IMR-90 (cell line): ENCODE measurements around the gene ELL2. TPM values are rescaled to one million over a fixed set of nuclear protein-coding genes. Genes with fewer than 3 reads are reported as not detected.

Experiments
- ATAC-seq: fragments of 200-7000 bp; cut with Tn5 transposase; 2 replicates; pipeline ENCODE4 v1.9.1; 2020; ENCODE audit warnings: low read depth, mild to moderate bottlenecking, moderate library complexity
- BruUV-seq: library from RNA; stranded (reverse); fragments of 400-500 nt; replicated peaks from 2 replicates; lab custom pipeline; 2021; lab: Mats Ljungman, UMichigan
- CTCF ChIA-PET: fragments of 300-600 bp; formaldehyde crosslinking; extraction: SDS; loops from one replicate; lab custom pipeline; 2021; ENCODE audit warnings: antibody characterized with exemption; lab: Yijun Ruan, JAX
- POLR2A ChIA-PET: fragments of 300-600 bp; sonication (Branson Sonifier 250); formaldehyde crosslinking; loops from one replicate; lab custom pipeline; 2022; ENCODE audit warnings: antibody characterized with exemption; ENCODE audit not compliant: unreplicated experiment; lab: Charles Lee
- DNase-seq: peaks from one replicate; pipeline ENCODE4 v3.0.0; 2013
- H2AFZ ChIP-seq: replicated peaks from 2 replicates; pipeline ENCODE3; 2013; ENCODE audit warnings: low read length, mild to moderate bottlenecking; ENCODE audit not compliant: poor library complexity
- H2AK5ac ChIP-seq: 2 replicates; pipeline ENCODE4 v1.6.1; 2013; ENCODE audit warnings: low read depth, low read length, inconsistent platforms
- H2AK9ac ChIP-seq: replicated peaks from 2 replicates; pipeline ENCODE3; 2013; ENCODE audit warnings: mild to moderate bottlenecking, low read depth, low read length, moderate library complexity; ENCODE audit not compliant: poor library complexity
- H2BK120ac ChIP-seq: 2 replicates; pipeline ENCODE4 v1.6.1; 2013; ENCODE audit warnings: low read depth, low read length, inconsistent platforms
- H2BK15ac ChIP-seq: 3 replicates; pipeline ENCODE4 v1.6.1; 2013; ENCODE audit warnings: low read depth, low read length, inconsistent platforms
- H2BK20ac ChIP-seq: 2 replicates; pipeline ENCODE4 v1.6.1; 2013; ENCODE audit warnings: low read depth, mild to moderate bottlenecking, inconsistent platforms, low read length, moderate library complexity
- H2BK5ac ChIP-seq: 2 replicates; pipeline ENCODE4 v1.6.1; 2013; ENCODE audit warnings: mild to moderate bottlenecking, low read depth, low read length, inconsistent platforms; ENCODE audit not compliant: poor library complexity, severe bottlenecking
- H3K14ac ChIP-seq: replicated peaks from 2 replicates; pipeline ENCODE4 v1.6.1; 2013; ENCODE audit warnings: low read depth, low read length, inconsistent platforms
- H3K18ac ChIP-seq: 2 replicates; pipeline ENCODE4 v1.6.1; 2013; ENCODE audit warnings: low read depth, low read length, control low read depth
- H3K23ac ChIP-seq: 2 replicates; pipeline ENCODE4 v1.6.1; 2013; ENCODE audit warnings: low read depth, low read length, inconsistent platforms
- H3K27ac ChIP-seq: 2 replicates; pipeline ENCODE4 v1.5.1; 2013; ENCODE audit warnings: mild to moderate bottlenecking, control low read depth, low read length; ENCODE audit not compliant: insufficient read depth
- H3K27me3 ChIP-seq: 2 replicates; pipeline ENCODE4 v1.6.1; 2013; ENCODE audit warnings: low read length; ENCODE audit not compliant: control insufficient read depth, insufficient read depth
- H3K36me3 ChIP-seq: 2 replicates; pipeline ENCODE4 v1.6.1; 2013; ENCODE audit warnings: low read length, mixed read lengths; ENCODE audit not compliant: control insufficient read depth, insufficient read depth
- H3K4ac ChIP-seq: 2 replicates; pipeline ENCODE4 v1.6.1; 2013; ENCODE audit warnings: low read depth, low read length, inconsistent platforms
- H3K4me1 ChIP-seq: 2 replicates; pipeline ENCODE4 v1.6.1; 2013; ENCODE audit warnings: low read length, mixed read lengths; ENCODE audit not compliant: control insufficient read depth, insufficient read depth
- H3K4me2 ChIP-seq: 2 replicates; pipeline ENCODE4 v1.6.1; 2013; ENCODE audit warnings: low read depth, mild to moderate bottlenecking, control low read depth, low read length, moderate library complexity
- H3K4me3 ChIP-seq: 2 replicates; pipeline ENCODE4 v1.5.1; 2013; ENCODE audit warnings: low read depth, mild to moderate bottlenecking, control low read depth, low read length, moderate library complexity; ENCODE audit not compliant: insufficient read depth
- H3K56ac ChIP-seq: 2 replicates; pipeline ENCODE4 v1.6.1; 2013; ENCODE audit warnings: low read length, inconsistent platforms; ENCODE audit not compliant: insufficient read depth; ENCODE audit errors: extremely low read depth
- H3K79me1 ChIP-seq, 2 experiments: 2 replicates each; pipeline ENCODE4 v1.6.1; 2013; ENCODE audit warnings: low read length in 2 of 2, inconsistent platforms in 1 of 2, low read depth in 1 of 2
- H3K9ac ChIP-seq: 2 replicates; pipeline ENCODE4 v1.6.1; 2013; ENCODE audit warnings: low read depth, low read length, control low read depth
- H3K9me1 ChIP-seq: 2 replicates; pipeline ENCODE4 v1.6.1; 2013; ENCODE audit warnings: low read length, inconsistent platforms; ENCODE audit not compliant: insufficient read depth
- H3K9me3 ChIP-seq: 2 replicates; pipeline ENCODE4 v1.6.1; 2013; ENCODE audit warnings: low read length; ENCODE audit not compliant: control insufficient read depth, insufficient read depth
- H4K20me1 ChIP-seq: 2 replicates; pipeline ENCODE4 v1.6.1; 2013; ENCODE audit warnings: low read length, inconsistent platforms; ENCODE audit not compliant: insufficient read depth
- H4K5ac ChIP-seq: 2 replicates; pipeline ENCODE4 v1.6.1; 2013; ENCODE audit warnings: mild to moderate bottlenecking, low read depth, low read length, control low read depth
- H4K8ac ChIP-seq, 2 experiments: 2 replicates each; pipeline ENCODE4 v1.6.1; 2013; ENCODE audit warnings: low read depth in 2 of 2, low read length in 2 of 2, control low read depth in 1 of 2, inconsistent platforms in 1 of 2
- H4K91ac ChIP-seq: 2 replicates; pipeline ENCODE4 v1.6.1; 2013; ENCODE audit warnings: low read depth, low read length, inconsistent platforms; ENCODE audit not compliant: insufficient read depth
- BHLHE40 ChIP-seq: fragments of 150-350 bp; IDR thresholded peaks from 2 replicates; pipeline ENCODE4 v1.6.1; 2016; ENCODE audit warnings: mild to moderate bottlenecking, low read depth, low read length
- CEBPB ChIP-seq: IDR thresholded peaks from 2 replicates; pipeline ENCODE4 v1.6.1; 2012; ENCODE audit warnings: low read depth, low read length, improper control_type of control experiment
- CHD1 ChIP-seq: IDR thresholded peaks from 2 replicates; pipeline ENCODE4 v1.6.1; 2012; ENCODE audit warnings: low read depth, low read length, improper control_type of control experiment
- FOS ChIP-seq: fragments of 150-350 bp; IDR thresholded peaks from 2 replicates; pipeline ENCODE4 v1.6.1; 2016; ENCODE audit warnings: low read depth, low read length
- MAFK ChIP-seq: IDR thresholded peaks from 2 replicates; pipeline ENCODE4 v1.6.1; 2012; ENCODE audit warnings: low read depth, low read length, improper control_type of control experiment
- MAZ ChIP-seq: IDR thresholded peaks from 2 replicates; pipeline ENCODE4 v1.6.1; 2012; ENCODE audit warnings: low read depth, mild to moderate bottlenecking, low read length, improper control_type of control experiment, moderate library complexity, borderline replicate concordance
- MXI1 ChIP-seq: IDR thresholded peaks from 2 replicates; pipeline ENCODE4 v1.6.1; 2012; ENCODE audit warnings: low read depth, mild to moderate bottlenecking, low read length, moderate library complexity, borderline replicate concordance
- NFE2L2 ChIP-seq: fragments of 150-350 bp; IDR thresholded peaks from 2 replicates; pipeline ENCODE4 v1.6.1; 2016; ENCODE audit warnings: low read depth, mild to moderate bottlenecking, low read length
- POLR2A ChIP-seq: IDR thresholded peaks from 2 replicates; pipeline ENCODE4 v1.6.1; 2012; ENCODE audit warnings: mild to moderate bottlenecking, low read depth, low read length
- RAD21 ChIP-seq: IDR thresholded peaks from 2 replicates; pipeline ENCODE4 v1.6.1; 2012; ENCODE audit warnings: low read length, improper control_type of control experiment
- RCOR1 ChIP-seq: IDR thresholded peaks from 2 replicates; pipeline ENCODE4 v1.6.1; 2012; ENCODE audit warnings: mild to moderate bottlenecking, low read length, improper control_type of control experiment; ENCODE audit not compliant: insufficient replicate concordance
- RFX5 ChIP-seq: IDR thresholded peaks from 2 replicates; pipeline ENCODE4 v1.8.0; 2012; ENCODE audit warnings: low read depth, mild to moderate bottlenecking, low read length, moderate library complexity
- SMC3 ChIP-seq: fragments of 150-350 bp; IDR thresholded peaks from 2 replicates; pipeline ENCODE4 v1.6.1; 2016; ENCODE audit warnings: low read depth, mild to moderate bottlenecking, antibody characterized with exemption, low read length, moderate library complexity
- WGBS, 2 experiments: methylation state at CpG; one replicate each; pipeline versions ENCODE4 v1.1.5 to v1.1.7; 2013; ENCODE audit warnings: missing lambda C conversion rate in 2 of 2; ENCODE audit not compliant: insufficient read length in 1 of 2; ENCODE audit errors: extremely low coverage in 2 of 2; 5-methylcytosine and 5-hydroxymethylcytosine counted together
- dilution Hi-C: fragments of 300-500 bp; cut with HindIII; formaldehyde crosslinking; loops from one replicate; pipeline ENCODE4 v1.14.3; 2018; ENCODE audit warnings: low sequenced_read_pairs; ENCODE audit not compliant: unreplicated experiment
- in situ Hi-C: fragments of 300-500 bp; cut with MboI; formaldehyde crosslinking; loops from 3 replicates; pipeline ENCODE4 v1.14.3; 2019; ENCODE audit warnings: low sequenced_read_pairs, inconsistent platforms, mixed read lengths
- intact Hi-C: fragments of 100-400 bp; cut with micrococcal nuclease; formaldehyde crosslinking; loops from 2 replicates; pipeline ENCODE4 v1.10.0; 2022
- polyA plus RNA-seq, 3 experiments: library from polyadenylated mRNA; depleted of rRNA; stranded (reverse); fragments of >200 nt; gene quantifications; 2 replicates each; pipeline ENCODE4 v1.2.3, GENCODE V29; 2012; ENCODE audit warnings: low replicate concordance in 1 of 3
- total RNA-seq: library from RNA; depleted of rRNA; stranded (reverse); fragments of >200 nt; gene quantifications from 2 replicates; pipeline ENCODE4 v1.2.3, GENCODE V29; 2012
- TF ChIP-seq, protein P1 (sequence below): conservative IDR thresholded peaks from 2 replicates; pipeline ENCODE4 v1.5.1; 2012; ENCODE audit warnings: mild to moderate bottlenecking, low read depth, low read length, improper control_type of control experiment
- TF ChIP-seq, protein P2 (sequence below): fragments of 150-350 bp; IDR thresholded peaks from 2 replicates; pipeline ENCODE4 v1.6.1; 2016; ENCODE audit warnings: low read depth, mild to moderate bottlenecking, low read length, moderate library complexity, borderline replicate concordance
- TF ChIP-seq, protein P3 (sequence below): fragments of 150-350 bp; IDR thresholded peaks from 2 replicates; pipeline ENCODE4 v1.6.1; 2017; ENCODE audit warnings: mild to moderate bottlenecking, antibody characterized with exemption, low read length, low read depth

The ELL2 gene
- total and polyA plus RNA-seq, 2 of the 4 experiments (the other 2 are of a cell fraction), result 61.4 to 92.5 TPM

DNA sequence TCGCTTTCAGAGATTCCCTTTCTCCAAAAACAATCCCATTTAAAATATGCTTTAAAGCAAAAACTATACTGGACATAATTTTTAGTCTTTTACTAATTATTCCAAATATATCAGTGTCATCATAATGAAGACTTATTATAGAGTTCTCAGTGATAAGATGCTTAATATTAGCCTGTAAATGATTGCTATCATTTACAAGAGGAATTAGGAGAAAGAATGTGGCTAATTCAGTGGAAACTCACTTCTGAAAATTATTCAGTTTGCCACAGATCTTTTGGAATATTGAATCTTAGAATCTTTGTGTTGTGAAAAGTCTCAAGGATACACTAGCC is 114.4 kb downstream of the ELL2 start:
- Histone ChIP-seq H3K4me3 (no peak overlapping the region), H4K5ac (no peak overlapping the region), H4K8ac (no peak overlapping the region), H4K20me1 (no peaks in the 10 kb centered on the region), H3K9ac (no peak overlapping the region), H3K23ac (no peak overlapping the region), H2AK9ac (no peak overlapping the region), H3K79me1 (0 out of 4 replicates have a peak, but pooled peaks cover 0 to 3% of the 10 kb centered on the region in 2 experiments), H2AFZ (no peak overlapping the region), H2BK120ac (no peak overlapping the region), H3K4me2 (no peak overlapping the region), H2AK5ac (no peak overlapping the region), H3K9me3 (no peaks in the 10 kb centered on the region), H3K18ac (no peak overlapping the region), H3K4ac (no peak overlapping the region), H3K14ac (no peak overlapping the region), H3K9me1 (peaks cover 10% of the 10 kb centered on the region; the same call in 1 of the 2 replicates), H2BK15ac (no peak overlapping the region), H3K36me3 (no peaks in the 10 kb centered on the region), H2BK5ac (no peak overlapping the region), H3K27me3 (no peaks in the 10 kb centered on the region), H2BK20ac (no peak overlapping the region), H3K56ac (no peak overlapping the region), H3K27ac (no peak overlapping the region), H4K91ac (no peak overlapping the region), H3K4me1 (peaks cover 12% of the 10 kb centered on the region)
- ATAC-seq (no peak), DNase-seq (no peak)
- CTCF ChIA-PET, result interaction anchor here (0.5 to 1.7 kb wide), 6 partner anchors 65 to 886 kb away, joined by 3 to 5 read pairs (median 3); partner anchors contain the start of gene RFESD
- no TSS peak for BruUV-seq
- dilution Hi-C loops (no loop called here), intact Hi-C loops (loop anchor here (1.0 to 5.0 kb wide), 5 partner anchors 66 to 290 kb away; partner anchors contain the start of gene ARSK), in situ Hi-C loops (loop anchor here (10.0 kb wide), 2 partner anchors 182 to 292 kb away; partner anchors contain the start of genes ARSK and SKIC3)
- WGBS, 2 experiments, result no CpG with 5 or more reads among the region's 1 CpG
- POLR2A ChIA-PET, result no interaction called here
- TF ChIP-seq RCOR1 (no peak), RAD21 (no peak), MAFK (no peak), MXI1 (no peak), CHD1 (no peak), MAZ (no peak), POLR2A (no peak), NFE2L2 (no peak), CEBPB (no peak), FOS (no peak), BHLHE40 (no peak), RFX5 (no peak), SMC3 (no peak)
- TF ChIP-seq, protein P1, sequence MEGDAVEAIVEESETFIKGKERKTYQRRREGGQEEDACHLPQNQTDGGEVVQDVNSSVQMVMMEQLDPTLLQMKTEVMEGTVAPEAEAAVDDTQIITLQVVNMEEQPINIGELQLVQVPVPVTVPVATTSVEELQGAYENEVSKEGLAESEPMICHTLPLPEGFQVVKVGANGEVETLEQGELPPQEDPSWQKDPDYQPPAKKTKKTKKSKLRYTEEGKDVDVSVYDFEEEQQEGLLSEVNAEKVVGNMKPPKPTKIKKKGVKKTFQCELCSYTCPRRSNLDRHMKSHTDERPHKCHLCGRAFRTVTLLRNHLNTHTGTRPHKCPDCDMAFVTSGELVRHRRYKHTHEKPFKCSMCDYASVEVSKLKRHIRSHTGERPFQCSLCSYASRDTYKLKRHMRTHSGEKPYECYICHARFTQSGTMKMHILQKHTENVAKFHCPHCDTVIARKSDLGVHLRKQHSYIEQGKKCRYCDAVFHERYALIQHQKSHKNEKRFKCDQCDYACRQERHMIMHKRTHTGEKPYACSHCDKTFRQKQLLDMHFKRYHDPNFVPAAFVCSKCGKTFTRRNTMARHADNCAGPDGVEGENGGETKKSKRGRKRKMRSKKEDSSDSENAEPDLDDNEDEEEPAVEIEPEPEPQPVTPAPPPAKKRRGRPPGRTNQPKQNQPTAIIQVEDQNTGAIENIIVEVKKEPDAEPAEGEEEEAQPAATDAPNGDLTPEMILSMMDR, result no peak
- TF ChIP-seq, protein P2, sequence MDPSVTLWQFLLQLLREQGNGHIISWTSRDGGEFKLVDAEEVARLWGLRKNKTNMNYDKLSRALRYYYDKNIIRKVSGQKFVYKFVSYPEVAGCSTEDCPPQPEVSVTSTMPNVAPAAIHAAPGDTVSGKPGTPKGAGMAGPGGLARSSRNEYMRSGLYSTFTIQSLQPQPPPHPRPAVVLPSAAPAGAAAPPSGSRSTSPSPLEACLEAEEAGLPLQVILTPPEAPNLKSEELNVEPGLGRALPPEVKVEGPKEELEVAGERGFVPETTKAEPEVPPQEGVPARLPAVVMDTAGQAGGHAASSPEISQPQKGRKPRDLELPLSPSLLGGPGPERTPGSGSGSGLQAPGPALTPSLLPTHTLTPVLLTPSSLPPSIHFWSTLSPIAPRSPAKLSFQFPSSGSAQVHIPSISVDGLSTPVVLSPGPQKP, result no peak
- TF ChIP-seq, protein P3, sequence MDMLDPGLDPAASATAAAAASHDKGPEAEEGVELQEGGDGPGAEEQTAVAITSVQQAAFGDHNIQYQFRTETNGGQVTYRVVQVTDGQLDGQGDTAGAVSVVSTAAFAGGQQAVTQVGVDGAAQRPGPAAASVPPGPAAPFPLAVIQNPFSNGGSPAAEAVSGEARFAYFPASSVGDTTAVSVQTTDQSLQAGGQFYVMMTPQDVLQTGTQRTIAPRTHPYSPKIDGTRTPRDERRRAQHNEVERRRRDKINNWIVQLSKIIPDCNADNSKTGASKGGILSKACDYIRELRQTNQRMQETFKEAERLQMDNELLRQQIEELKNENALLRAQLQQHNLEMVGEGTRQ, result no peak
